ENCODE measurements around the gene FGF19.
"Not testable (repeated sequence)": the region's sequence is repeated elsewhere in the genome, so short reads cannot be mapped to it uniquely, and the experiment has no call there.

FGF19 gene

DNA sequence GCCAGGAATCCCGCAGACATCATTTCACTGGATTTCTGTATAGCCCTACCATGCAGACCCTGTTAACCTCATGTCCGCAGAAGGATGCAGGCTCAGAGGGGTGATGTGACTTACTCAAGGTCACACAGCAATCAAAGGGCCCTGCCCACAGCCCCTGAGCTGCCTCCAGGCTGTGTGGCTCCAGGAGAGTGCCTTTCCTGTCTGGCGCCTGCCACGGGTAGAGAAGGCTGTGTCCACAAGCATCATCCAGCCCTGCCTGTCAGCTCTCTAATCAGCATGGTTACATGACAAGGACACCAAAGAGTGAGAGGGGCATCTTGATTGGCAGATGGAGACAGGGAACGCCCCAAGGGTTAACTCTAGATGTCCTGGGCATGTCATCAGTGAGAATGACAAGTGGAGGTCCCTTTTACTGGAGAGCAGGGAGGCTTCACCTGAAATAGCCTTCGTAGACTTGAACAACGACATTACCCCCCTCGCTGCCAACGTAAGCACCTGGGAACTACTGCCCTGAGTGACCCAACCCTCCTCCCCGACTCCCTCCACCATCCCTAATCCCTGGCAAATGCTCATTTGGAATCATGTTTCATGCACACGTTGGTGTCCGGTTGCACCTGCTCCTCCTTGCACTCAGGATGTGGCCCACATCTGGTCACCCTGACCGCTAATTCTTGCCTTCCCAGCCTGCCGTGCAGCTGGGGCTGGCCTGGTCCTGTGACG, 6.9 kb downstream of the FGF19 start:
- DNase-seq: no peak

DNA sequence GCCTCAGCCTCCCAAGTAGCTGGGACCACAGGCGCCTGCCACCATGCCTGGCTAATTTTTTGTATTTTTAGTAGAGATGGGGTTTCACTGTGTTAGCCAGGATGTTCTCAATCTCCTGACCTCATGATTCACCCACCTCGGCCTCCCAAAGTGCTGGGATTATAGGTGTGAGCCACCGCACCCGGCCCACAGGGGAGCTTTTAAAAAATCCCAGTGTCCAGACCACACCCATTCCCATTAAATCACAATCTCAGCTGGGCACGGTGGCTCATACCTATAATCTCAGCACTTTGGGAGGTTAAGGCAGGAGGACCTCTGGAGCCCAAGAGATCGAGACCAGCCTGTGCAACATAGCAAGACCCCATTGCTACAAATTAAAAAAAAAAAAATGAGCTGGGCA, 7.8 kb downstream of the FGF19 start:
- not testable (repeated sequence) for DNase-seq

DNA sequence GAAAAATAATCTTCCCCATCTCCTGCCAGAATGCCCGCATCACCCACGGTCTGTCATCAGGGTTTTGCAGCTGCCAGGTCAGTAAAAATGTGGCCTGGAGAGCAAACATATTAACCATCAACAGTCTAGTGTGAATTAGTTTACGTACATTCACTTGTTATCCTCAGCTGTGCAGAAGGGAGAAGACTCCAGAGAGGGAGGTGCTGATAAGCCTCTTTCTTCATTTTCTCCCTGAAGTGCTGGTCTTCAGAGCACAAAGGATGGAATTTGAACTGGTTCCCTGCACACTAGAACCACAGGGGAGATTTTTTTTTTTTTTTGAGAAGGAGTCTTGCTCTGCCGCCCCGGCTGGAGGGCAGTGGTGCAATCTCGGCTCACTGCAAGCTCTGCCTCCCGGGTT, 8.2 kb downstream of the FGF19 start:
- DNase-seq: no peak

DNA sequence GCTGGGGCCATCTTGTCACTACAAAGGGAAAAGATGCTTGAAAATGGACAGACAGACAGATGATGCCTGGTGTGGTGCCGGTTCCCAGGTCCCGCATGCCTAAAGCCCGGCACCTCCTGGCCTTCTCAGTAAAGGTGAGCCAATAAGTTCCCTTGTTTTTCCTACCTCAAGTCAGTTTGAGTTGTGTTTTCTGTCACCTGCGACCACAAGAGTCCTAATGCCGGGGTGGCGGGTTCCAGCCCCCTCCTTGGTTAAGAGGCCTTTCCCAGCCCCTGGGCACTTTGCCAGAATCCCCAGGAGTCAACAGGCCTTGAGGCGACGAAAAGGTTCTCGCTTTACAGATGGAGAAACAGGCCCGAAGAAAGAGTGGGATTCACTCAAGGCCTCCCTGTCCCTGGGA, 9.0 kb downstream of the FGF19 start:
- no peak for DNase-seq

DNA sequence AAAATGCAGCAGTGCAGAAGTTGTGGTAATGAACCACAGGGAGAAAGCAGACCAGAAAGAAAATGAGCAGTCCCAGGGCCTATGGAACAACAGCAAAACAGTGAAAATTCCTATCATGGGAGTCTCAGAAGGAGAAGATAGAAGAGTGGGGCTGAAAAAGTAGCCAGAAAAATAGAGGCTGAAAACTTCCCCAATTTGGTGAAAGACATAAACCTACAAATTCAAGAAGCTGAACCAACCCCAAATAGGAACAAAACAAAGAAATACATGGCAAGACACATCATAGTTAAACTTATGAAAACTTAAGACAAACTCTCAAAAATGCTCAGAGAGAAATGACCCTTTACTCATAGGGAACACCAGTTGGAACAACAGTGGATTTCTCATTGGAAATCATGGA, 11.4 kb downstream of the FGF19 start:
- no peak for DNase-seq

DNA sequence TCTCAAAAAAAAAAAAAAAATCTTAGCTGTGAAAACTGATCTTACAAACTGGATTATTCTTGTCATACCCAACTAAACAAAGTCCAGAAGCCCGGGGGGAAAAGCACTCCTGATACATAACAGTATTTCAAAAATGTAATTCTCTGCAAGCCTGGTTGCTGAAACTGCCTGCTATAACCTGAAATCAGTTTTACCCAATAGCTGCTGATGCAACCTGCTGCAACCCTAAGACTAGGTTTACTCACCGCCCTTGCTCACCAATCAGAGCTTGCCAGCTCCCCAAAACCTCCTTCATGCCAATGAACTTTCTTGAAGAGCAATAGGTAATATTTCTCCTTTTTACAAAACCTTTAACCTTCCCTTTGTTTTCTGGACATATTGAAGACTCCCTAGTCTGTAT, 12.4 kb downstream of the FGF19 start:
- DNase-seq: no peak

DNA sequence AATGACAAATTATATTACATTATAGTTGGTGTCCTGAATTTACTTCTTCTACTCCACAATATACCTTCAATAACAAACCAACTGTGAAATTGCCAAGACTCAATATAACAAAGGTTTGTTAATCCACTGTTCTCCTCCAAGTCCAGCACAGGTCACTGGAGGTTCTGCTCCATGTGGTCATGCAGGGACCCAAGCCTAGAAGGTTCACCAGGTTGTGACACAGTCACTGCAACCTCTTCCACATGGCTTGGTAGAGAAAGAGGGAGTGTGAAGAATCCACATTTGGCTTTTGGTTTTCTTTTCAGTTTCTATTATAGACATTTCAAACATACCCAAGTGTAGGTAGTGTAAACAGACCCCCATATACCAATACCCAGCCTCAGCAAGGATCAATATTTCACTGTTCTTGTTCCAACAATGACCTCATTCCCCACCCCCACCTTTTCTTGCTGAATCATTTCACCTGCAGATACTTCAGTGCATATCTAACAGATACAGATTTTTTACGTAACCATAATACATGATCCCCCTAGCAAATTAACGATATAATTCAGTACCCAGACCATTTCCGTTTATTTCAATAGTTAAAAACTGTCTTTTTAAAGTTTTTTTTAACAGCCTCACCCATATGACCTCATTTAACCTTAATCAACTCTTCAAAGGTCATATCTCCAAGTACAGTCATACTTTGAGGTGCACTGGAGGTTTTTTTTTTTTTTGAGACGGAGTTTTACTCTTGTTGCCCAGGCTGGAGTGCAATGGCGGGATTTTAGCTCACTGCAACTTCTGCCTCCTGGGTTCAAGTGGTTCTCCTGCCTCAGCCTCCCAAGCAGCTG, 14.1 kb downstream of the FGF19 start:
- DNase-seq: no peak

DNA sequence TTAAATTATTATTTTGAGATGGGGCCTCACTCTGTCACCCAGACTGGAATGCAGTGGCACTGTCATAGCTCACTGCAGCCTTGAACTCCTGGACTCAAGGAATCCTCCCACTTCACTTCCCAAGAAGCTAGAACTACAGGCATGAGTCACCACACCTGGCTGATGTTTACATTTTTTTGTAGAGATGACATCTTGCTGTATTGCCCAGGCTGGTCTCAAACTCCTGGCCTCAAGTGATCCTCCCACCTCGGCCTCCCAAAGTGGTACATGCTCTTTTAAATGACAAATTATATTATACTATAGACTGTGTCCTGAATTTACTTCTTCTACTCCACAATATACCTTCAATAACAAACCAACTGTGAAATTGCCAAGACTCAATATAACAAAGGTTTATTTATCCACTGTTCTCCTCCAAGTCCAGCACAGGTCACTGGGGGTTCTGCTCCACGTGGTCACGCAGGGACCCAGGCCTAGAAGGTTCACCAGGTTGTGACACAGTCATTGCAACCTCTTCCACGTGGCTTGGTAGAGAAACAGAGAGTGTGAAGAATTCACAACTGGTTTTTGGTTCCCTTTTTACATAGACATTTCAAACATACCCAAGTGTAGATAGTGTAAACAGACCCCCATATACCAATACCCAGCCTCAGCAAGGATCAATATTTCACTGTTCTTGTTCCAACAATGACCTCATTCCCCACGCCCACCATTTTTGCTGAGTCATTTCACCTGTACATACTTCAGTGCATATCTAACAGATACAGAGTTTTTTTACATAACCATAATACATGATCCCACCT, 15.7 kb downstream of the FGF19 start:
- not testable (repeated sequence) for DNase-seq

DNA sequence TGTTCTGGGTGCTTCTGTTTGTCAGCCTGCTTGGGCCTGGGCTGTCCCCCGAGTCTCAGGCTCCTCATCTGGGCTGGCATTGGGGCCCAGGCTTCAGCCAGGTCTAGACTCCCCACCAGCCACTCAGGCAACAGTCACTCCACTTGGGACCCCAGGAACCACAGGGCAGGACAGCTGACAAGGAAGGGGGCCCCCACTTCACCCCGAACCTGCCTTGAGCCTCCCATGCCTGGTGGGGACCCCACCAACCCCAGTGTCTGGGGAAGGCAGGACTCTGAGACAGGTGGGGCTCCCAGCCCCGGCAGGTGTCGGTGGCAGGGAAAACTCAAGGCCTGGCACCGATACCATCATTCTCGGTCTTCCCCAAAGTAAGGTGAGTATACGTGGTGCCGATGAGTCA, 17.0 kb downstream of the FGF19 start:
- DNase-seq: no peak

DNA sequence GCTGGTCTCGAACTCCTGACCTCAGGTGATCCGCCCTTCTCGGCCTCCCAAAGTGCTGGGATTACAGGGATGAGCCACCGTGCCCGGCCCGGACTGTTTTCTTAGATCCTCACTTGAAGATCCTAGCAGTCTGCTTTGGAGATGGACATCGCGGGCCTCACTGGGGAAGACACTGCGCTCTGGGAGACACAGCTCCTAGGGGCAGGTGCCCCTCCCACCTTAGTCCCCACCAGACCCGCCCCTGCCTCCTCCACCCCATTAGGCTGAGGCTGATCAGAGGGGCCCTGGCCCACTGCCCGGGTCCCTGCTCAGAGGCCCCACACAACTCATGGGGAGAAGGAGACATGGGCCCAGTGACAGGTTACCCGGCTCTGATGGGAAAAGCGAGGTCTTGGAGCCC, 17.4 kb downstream of the FGF19 start:
- no peak for DNase-seq

DNA sequence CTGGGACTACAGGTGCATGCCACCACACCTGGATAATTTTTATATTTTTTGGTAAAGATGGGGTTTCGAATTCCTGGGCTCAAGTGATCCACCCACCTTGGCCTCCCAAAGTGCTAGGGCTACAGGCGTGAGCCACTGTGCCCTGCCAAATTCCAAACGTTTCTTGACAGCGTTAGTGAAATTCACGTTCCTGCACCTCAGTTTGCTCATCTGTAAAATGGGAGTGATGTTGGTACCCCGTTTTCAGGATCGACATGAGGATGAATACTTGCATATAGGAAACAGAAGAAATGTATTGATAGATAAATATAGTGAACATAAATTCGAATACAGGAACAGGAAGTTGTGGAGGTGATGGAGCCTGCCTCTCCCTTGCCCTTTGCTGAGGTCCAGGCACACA, 18.5 kb downstream of the FGF19 start:
- DNase-seq: no peak

DNA sequence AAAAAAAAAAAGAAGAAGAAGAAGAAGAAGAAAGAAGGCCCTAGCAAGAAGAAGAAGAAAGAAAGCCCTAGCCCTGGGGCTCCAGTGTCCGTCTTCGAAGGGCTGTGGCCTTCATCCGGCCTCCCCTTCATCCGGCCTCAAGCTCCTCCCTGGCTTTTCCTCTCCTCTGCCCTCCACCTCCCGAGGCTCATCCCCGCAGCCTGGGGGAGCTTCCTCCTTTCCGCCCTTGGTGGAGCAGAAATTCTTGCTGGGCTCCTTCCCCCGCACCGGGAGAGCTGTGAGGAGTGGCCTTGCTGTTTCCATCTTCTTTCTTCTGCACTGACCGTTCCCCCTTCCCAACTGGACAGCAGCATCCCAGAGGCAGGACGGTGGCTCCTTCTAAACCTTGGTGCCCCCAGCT, 19.2 kb downstream of the FGF19 start:
- no peak for DNase-seq

DNA sequence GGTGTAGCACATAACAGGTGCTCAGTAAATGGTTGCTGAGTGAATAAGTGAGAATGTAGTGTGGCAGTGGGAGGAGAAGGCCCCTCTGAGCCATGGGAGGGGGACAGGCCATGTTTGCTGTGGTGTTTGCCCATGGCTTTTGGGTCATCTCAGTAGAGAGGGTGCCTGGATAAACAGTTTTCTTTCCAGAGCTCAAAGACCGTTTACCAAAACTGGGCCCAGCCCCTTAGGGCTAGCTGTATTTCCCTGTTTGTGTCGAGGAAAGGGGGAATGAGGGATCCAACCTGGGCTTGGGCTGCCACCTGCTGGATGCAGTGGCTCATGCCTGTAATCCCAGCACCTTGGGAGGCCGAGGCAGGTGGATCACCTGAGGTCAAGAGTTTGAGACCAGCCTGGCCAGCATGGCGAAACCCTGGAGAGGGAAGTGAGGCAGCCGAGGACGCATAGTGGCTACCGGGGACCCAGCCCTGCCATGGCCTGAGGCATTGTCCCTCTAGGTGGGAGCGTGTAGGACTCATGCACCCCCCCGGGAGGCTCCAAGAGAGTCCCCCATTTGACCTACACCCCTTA, 20.0 kb downstream of the FGF19 start:
- no peak for DNase-seq

DNA sequence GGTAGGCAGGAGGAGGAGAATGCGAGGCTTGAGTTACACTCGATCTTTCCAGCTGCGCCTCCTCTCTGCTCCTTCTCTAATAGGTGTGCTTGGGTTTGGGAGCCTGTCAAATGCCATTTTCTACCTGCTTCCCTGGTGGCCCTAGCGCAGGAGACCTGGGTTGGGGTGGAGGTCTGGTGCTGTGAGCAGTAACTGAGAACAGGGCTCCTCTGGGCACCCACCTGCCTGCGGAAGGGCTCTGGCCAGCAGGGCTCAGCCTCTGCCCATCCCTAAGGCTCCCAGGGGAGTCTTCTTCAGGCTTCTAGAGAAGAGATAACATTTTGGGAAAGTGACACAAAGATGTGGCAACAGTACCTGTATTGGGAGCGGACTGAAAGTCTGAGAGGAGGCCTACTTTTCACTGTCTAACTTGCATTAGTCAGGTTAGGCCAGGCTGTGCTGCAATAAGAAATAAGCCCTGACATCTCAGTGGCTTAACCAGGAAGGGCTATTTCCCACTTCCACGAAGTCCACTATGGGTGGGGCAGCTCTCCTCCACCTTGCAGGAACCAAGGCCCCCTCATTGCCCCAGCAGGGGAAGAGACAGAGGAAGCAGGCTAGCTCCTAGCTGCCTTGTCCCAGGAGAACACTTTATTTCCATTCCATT, 21.0 kb downstream of the FGF19 start:
- DNase-seq: no peak

DNA sequence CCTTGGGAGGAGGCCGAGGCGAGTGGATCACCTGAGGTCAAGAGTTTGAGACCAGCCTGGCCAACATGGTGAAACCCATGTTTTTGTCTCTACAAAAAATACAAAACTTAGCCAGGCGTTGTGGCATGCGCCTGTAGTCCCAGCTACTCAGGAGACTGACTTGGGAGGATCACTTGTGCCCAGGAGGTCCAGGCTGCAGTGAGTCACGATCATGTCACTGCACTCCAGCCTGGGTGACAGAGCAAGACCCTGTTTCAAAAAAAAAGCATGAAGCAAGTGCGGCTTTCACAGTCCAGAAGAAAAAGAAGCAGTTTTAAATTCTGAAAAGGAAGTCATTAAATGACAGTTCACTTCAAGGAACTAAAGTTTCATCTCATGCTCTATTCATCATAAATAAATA, 21.6 kb downstream of the FGF19 start:
- DNase-seq: no peak

DNA sequence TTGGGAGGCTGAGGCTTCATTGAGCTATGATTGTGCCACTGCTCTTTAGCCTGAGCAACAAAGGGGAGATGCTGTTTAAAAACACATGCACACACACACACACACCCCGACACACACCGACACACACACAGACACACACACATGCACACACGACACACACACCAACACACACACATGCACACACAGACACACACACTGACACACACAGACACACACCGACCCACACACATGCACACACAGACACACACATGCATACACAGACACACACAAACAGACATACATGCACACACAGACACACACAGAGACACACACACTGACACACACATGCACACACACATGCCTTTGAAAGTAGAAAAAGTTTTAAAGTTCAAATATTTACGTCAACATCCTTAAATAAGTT, 23.1 kb downstream of the FGF19 start:
- no peak for DNase-seq

DNA sequence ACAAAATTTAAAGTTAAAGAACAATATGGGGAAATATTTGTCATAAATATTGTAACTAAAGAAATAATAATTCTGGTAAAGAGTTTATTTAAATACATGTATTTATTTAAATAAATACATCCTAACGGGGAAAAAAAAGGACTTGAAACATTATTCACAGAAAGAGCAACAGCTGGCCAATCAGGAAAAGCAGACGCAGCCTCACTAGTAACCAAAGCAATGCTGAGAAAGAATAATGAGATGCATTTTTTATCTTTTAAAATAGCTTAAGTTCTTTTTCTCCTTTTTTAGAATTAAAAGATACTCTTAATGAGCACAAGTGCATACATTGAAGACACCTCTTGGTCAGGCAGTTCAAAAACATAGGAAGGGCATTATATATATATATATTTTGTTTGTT, 26.1 kb downstream of the FGF19 start:
- no peak for DNase-seq

DNA sequence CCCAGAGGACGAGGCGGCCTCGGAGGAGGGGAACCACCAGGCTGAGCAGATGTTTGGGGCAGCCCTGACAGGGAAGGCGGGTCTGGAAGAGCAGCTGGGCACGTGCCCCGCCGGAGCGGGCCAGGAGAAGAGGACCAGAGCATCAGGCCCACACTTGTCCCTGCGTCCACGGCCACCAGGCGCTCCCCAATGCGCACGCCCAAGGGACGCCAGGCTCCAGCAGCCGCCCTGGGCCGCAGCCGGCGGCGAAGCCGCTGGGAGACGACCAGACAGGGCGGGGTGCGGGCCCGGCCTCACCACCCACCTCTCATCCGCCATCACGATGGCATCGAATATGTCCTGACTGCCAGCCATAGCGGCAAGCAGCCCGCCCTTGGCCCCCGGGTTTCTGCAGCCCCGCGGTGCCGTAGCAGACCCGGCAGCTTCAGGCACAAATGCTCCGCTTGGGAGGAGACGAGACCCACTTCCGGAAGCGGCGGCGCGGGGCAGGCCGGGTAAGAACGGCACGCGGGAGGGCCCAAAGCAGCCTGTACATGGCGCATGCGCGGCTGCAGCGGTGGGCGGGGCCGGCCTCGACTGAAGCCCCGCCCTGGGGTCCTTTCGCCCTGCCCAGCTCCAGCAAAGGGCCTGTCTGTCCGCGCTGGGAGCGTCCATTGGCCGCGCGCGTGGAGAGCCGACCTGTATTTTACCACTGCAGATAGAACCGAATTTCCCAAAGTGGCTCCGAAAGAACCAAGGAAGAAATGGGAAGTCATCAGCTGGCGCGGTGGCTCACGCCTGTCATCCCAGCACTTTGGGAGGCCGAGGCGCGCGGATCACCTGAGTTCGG, 28.7 kb downstream of the FGF19 start, which contains the start of gene LTO1:
Gene LTO1 (minus strand): TSS at position 468 of the 829 bp plus-strand sequence. CDS start 114 bp downstream, at position 354.
- DNase-seq: peak; percentile 48 to 97 (median 90)

DNA sequence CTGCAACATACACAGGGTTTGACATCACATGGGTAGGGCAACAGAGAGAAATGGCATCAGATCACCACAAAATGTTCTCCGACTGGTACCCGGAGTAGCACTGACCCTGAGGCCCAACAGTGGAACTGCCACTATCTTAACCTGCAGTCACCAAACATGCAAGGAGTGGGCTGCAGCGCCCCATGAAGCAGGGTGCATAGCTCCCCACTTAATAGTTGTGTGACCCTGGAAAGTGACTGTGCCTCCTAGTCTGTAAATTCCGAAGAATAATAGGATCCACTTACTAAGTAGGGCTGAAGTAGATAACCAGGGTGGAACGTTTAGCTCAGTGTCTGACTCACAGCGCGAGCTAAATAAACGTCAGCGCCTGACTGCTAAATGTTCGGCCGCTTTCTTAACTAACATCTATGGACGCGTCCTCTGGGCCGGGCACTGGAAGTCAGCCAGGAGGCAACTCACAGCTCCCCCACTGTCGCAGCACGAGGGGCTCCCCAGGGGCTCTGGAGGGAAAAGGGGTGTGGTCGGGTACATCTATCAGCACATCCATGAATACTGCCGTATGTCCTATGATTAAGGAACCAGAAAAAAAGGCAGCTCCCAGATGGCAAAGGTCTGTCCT, 29.4 kb downstream of the FGF19 start:
- no peak for DNase-seq

All from amygdala (tissue), 56 donors.